EH (cell line): Measurements from ENCODE around the gene TRMT6.

Experiments used
- DNase-seq: peaks from one replicate; pipeline ENCODE4 v3.0.0-alpha.2; 2015; ENCODE audit warnings: low read depth

The TRMT6 gene

DNA sequence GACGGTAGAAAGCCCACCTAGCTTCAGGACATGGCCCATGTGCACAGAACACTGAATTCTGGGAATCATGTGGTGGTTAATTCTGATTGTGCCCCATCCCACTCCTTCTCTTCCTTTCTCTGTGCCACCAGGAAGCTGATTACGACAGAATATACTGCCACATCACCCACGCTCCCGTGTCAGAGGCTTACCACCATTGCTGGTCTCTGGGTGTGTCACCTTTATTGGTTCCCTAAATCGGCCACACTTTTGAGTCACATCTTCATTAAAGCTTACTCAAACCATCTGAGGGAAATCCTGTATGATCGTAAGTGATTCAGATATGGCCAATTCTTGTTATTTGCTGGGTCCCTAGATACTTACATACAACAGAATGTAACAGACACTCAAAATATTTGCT lies 3.1 kb downstream of the TRMT6 start:
- DNase-seq: no peak

DNA sequence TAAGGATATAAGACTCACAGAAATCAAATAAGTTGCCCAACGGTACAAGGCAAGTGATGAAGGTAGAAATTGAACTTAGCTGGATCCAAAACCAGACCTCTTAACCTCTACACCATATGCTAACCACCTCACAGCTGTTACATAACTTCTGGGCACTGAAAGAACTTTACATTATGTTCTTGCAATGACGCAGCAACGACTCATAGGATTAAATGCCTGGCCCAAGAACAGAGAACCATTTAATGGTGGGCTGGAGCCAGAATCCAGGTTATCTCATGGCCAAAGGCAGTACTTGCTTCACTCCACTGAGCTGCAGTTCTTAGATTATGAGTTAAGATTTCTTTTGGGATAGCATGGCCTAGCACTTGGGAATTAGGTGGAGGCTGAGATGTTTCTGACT lies 4.4 kb downstream of the TRMT6 start:
- DNase-seq: peak; percentile 50

DNA sequence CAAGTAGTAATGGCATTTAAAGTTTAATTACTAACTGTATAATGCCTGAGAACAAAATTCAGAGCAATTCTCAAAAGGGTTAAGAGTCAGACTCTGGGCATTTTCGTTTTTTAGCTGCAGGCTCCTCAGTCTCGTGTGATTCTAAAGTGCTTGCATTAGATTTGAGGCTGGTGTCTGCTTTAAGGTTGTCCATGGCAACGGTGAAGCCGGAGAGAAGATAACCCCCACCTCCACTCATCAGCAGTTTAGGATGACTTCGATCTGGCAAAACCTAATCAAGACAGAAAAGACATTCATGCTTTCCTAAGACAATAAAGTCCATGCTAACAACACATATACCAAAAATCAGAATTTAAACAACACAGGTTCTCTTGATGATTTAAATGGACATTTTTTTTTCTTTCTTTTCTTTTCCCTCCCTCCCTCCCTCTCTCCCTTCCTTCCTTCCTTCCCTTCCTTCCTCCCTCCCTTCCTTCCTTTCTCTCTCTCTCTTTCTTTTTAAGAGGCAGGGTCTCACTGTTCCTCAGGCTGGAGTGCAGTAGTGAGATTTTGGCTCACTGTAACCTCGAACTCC lies 11.8 kb downstream of the TRMT6 start:
- DNase-seq: no peak

DNA sequence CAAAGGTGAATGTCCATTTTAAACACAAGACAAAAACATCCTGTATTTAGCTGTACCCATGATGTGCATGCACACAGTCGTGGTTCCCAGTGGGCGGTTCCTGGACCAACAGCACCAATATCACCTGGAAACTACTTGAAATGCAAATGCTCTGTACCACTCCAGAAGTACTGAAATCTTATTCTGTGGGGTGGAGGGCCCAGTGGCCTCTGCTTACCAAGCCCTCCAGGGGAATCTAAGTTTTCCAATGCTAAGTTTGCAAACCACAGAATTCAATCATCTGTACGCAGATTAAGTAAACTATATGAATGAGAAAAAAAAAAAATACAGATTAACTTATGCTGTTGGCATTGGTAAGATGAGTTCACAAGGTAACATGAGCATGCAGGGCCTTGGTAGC lies 14.1 kb downstream of the TRMT6 start:
- no peak for DNase-seq

DNA sequence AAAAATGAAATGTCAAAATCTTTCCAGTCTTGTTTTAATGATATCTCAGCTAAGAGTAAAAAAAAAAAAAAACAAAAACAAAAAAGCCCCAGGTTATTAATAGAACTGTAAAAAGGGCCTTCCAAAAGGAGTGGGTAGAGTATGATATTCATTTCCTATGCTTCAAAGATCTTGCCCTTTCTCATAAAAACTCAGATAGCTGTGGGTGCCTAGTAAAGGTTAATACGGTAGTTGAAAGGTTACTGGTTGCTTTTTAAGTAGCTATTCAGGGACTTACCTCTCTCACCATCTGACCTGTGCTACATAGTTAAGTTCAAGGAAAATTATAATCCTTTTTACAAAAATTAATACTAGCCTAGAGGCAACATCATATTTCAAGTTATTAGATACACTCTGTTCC lies 14.9 kb downstream of the TRMT6 start:
- no peak for DNase-seq

DNA sequence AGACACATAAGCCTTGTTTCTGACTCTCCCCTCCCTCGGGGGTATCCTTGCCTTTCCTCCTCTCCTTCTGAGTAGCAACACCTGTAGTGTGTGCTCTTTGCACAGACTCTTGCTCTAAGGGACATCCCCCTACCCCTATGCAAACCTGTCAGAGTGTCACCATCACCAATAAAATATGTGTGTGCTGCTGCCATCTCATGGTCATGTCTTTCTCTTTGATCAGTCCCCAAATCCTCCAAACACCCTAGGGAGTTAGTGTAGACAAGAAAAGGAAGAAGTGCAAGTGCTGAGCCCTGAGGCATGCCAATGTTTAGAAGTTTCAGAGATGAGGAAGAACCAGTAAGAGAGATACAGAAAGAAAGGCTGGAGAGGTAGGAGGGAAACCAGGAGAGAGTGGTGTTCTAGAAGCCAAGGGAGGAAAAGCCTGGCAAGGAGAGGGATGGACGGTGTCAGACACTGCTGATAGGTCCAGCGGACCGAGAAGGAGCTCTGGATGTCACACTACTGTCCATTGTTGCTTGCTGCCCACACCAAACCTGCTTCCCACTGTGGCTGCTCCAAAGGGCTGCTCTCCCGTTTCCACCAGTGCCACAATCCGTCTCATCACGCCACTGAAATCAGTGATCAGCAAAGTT lies 16.4 kb downstream of the TRMT6 start:
- DNase-seq: peak; percentile 11

- DNase-seq: no peak
Measured at GRCh38 chr20:5932796-5933195, 17.5 kb downstream of the TRMT6 start.

DNA sequence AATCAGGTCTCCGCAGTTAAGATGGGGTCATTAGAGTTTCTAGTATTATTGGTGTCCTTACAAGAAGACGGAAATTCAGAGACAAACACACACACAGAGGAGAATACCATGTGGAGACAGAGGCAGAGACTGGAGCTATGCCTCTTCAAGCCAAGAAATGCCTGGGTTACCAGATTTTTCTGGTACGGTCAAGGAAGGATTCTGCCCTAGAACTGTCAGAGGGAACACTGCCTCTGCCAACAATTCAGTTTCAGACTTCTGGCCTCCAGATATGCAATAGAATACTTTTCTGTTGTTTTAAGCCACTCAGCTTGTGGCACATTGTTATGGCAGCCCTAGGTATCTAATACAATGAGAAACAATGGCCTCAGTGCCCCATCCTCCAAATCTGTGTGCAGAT lies 18.9 kb downstream of the TRMT6 start:
- DNase-seq: no peak

DNA sequence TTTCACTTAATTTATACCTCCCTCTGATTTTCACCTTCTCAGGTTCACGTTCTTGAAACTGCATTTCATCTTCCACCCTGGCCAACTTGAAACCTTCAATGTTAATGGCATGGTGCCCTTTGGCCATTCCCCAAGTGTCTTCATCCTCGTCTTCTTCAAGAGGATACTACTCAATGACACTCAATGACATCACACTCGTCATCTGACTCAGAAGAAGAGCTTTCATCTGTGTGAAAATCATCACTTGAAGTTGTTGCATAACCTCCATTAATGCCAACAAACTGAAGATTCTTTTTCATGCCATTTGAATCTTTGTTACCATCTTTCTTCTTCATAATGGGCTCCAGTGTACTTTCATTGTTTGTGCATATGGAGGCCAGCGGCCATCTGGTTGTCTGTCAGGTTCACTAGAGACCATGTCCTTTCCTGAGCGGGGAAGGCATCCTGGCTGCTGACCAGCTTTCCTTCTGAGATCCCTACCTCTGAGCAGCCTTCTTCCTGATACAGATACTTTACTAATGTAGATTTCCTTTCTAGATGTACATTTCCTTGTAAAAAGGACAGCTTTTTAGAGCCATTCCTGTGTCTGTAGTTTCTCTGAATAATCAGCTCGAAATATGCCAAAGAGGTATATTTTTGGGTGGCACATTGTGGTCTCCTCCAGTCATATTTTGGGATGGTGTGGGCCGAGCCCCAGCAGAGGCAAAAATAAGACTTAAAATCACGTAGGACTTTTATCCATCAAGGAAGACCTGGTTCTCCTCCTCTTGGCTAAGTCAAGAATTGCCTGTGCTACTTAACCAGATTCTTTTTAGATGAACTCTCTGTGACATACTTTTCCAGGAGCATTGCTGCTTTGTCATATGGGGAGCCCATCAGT lies 21.3 kb downstream of the TRMT6 start:
- peak; percentile 2 for DNase-seq

GRCh38 chr20:5927749-5928462 lies 22.4 kb downstream of the TRMT6 start:
- DNase-seq: no peak

DNA sequence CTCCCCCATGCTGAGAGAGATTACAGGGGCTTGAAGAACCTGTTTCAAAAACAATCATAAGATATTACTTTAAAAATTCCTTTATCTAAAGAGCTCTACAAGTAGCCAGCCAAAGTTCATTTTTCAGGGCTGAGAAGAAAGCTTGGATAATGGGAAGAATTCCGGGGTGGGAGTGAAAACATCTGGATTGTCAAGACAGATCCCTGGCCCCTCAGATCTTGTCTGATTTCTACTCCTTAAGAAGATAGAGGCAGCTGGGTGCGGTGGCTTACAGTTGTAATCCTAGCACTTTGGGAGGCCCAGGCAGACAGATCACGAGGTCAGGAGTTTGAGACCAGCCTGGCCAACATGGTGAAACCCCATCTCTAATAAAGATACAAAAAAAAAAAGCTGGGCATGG lies 24.8 kb downstream of the TRMT6 start:
- DNase-seq: no peak

DNA sequence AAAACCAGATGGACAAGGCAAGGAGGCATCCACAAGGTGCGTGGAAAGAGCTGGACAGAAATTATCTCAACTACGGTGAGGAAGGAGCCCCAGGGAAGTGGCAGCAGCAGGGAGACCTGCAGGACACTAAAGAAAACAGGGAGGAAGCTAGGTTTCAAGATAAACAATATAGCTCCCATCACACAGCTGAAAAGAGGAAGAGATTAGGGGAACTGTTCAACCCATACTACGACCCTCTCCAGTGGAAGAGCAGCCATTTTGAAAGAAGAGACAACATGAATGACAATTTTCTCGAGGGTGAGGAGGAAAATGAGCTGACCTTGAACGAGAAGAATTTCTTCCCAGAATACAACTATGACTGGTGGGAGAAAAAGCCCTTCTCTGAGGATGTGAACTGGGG lies 26.8 kb downstream of the TRMT6 start:
- no peak for DNase-seq

- no peak for DNase-seq
Measured at GRCh38 chr20:5920581-5920980, 29.8 kb downstream of the TRMT6 start.

DNA sequence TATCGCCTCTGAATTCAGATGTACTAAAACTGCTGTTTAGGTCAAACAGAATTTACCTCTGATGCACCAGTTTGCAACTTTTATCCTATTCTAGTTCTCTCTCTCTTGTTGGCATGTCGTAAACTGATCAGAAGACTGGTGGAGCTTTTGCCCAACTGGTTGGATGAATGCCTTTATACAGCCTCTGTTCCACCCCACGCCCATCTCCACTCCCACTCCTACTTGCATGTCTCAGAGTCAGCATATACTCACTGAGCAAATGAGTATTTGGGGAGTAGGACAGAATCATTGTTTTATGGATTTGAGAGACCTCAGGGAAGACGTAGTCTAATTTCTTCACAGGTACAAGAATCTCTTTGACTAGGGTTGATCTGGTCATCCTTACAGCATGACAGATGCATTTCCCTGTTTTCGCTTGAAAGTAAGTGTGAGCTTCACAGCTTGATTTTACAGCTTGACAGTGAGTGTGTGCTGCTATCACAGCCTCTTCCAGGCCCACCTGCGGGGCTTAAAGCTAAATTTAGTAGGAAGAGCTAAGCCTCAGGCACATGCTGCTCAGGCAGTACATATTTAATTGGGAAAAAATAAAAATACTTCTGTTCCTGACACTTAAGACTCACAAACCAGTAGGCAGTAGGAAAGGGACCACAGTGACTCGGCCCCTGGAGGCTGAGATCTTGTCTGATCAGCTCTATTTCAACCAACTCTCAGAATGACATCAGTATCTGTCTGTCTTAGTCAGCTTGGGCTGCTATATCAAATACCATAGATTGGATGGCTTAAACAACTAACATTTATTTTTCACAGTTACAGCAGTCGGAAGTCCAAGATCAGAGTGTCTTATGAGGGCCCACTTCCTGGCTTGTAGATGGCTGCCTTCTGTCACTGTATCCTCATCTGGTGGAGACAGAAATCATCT lies 30.4 kb downstream of the TRMT6 start:
- no peak for DNase-seq

DNA sequence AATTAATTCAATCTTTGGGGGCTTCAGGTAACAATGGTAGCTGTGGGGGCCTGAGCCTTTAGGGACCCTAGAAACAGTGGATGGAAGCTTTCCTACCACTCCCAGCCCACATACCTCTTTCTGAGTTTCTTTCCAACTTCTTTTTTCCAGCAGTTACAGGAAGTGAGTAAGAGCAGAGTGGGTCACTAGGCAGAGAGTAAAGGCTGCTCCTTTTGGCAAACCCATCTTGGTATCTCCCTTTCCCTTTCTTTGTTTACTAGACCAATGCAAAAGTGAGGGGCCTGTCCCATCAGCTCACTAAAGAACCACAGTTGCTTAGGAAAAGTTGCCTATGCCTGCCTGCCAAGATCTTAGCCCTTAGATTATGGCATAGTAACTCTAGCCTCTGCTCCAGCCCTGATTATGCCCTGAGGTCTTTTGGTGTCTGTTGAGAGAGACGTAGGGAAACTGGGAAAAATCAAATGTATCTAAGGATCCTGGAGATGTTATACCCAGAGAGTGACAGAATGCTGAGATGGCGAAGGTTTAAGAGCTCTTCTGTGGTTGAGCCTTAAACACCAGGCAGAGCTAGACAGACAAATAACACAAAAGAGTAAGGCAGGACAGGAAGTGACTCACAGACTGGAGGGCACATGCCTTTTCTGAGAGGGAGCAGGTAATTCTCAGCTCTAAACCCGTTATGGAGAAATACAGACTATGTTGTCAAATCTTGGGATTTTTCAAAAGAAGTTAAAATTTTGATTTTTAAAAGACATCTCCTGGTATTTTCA lies 31.3 kb downstream of the TRMT6 start:
- peak; percentile 43 for DNase-seq

DNA sequence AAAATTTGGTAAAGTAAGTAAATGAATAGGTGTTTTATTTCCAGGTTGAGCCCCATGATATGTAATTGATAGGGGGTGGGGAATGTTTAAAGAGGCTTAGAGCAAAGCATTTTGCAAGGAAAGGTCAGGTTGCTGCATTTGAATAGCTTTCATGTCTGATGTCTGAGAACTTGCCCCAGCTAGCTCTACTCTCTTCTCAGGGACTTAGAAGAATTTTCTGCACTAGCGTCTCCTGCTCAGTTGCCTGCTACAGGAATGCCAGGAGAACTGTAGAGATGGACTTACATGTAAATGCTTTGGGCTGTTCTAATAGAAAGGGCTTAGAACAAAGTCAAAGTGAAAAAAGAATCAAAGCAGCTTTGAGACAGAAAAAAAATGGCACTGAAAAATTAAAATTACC lies 35.5 kb downstream of the TRMT6 start:
- DNase-seq: no peak

- no peak for DNase-seq
Measured at GRCh38 chr20:5913166-5913565, 37.2 kb downstream of the TRMT6 start.

DNA sequence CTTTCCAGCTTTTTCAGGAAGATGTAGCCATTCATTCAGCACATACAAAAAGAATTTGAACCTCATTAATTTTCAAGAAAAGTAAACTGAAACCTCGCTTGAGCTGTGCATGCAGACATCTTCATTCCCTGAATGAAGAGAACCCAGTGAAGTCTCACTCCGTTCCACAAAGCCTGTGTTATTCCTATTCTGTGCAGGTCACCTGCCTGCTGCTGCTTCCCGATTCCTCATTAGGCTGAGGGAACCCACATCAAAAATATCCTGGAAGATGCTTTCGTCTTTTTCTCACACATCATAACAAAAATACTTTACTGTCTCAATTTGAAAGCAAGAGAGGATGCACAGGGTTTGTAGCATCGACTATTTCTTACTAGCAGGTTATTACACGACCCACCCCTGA lies 40.1 kb downstream of the TRMT6 start:
- no peak for DNase-seq

DNA sequence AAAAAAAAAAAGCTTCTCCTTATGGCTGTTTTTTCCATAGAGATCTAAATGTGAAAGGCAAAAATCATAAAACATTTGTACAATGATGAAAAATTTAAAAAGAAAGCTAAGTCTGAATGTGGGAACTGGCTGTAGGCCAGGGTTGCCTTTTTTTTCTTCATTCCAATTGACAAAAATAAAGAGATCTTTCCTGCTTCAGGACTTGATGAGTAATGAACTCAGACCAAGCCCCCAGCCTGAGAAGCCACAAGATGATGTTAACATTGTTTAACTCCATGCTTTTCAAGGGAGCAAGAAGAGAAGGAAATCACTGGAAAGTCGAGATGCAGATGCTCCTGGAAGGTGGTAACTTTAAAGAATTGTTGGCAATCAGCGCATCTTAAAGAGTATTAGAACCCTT lies 41.4 kb downstream of the TRMT6 start:
- DNase-seq: peak; percentile 2

- DNase-seq: no peak
Measured at GRCh38 chr20:5900908-5901307, 49.4 kb downstream of the TRMT6 start.

DNA sequence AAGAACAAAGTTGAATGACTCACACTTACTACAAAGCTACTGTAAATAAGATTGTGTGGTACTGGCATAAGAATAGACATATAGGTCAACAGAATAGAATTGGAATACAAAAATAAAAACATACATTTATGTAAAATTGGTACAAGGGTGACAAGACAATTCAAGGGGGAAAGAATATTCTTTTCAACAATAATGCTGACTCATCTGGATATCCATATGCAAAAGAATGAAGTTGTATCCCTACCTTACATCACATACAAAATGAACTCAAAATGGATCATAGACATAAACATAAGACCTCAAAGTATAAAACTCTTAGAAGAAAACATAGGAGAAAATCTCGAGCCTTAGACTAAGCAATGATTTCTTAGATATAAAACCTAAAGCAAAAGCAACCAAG lies 50.9 kb downstream of the TRMT6 start:
- no peak for DNase-seq
